Activated CD4-positive, alpha-beta T cell treated with anti-CD3 and anti-CD28 coated beads, Interleukin-10, Interleukin-2, amounts not matched to agents 100 ng/mL and 50 ng/mL, durations not matched to agents 16 hours and 8 hours (primary cell): ENCODE measurements around the gene MAST4.
"Not testable (repeated sequence)": the region's sequence is repeated elsewhere in the genome, so short reads cannot be mapped to it uniquely, and the experiment has no call there.

Experiments used
- DNase-seq: peaks from one replicate; pipeline ENCODE4 v3.0.0-alpha.2; 2020

MAST4 gene

DNA sequence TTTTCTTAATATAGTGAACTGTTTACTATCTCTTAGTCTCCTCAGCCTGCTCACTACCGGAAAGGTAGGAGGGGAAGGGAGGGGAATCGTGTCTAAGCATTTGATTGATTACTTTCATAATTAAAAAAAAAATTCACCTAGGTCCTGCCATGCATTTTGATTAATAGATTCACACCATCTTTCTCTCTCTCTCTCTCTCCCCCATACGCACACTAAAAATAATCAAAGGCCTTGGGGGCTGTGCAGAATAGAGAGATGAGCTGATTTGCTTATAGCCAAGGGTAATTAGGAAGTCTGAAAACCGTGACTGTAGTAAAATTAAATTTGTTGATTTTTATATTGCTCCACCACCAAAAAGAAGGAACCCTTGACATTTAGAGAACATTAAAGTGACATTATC lies 550.8 kb downstream of the MAST4 start:
- DNase-seq = no peak

GRCh38 chr5:67147760-67148159 lies 551.6 kb downstream of the MAST4 start:
- no peak for DNase-seq

DNA sequence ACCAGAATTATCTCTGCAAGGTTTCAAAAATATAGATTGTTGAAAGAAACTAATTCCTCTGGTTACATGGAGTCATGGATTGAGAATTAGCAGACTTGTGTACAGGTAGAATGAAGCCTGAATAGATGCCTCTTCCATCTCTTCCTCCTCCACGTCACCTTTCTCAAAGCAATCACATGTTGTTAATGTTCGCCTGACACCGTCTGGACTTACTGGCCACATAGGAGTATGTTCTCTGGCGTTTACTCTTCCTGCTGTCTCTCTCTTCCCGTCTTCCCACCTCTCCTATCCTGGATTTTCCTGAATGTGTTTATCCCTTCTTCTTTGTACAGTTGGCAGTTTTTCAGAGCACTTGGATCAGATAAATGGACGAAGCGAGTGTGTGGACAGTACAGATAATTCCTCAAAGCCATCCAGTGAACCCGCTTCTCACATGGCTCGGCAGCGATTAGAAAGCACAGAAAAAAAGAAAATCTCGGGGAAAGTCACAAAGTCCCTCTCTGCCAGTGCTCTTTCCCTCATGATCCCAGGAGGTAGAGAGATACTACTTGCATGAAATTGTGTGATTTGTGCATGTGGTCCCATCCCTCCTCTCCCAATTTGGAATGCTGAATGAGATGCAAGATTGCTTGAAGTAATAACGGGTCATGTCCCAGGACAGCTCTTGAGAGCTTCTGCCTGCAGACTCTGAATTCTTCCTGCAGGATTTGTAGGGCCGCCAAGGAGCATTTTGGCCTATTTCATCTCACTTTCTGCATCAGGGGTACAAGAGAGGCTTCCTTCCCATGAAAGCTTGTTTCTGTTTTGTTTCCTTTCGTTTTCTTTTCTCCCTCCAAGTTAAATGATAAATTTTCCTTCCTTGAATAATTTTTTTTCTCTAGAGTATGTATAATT lies 553.1 kb downstream of the MAST4 start:
- no peak for DNase-seq

DNA sequence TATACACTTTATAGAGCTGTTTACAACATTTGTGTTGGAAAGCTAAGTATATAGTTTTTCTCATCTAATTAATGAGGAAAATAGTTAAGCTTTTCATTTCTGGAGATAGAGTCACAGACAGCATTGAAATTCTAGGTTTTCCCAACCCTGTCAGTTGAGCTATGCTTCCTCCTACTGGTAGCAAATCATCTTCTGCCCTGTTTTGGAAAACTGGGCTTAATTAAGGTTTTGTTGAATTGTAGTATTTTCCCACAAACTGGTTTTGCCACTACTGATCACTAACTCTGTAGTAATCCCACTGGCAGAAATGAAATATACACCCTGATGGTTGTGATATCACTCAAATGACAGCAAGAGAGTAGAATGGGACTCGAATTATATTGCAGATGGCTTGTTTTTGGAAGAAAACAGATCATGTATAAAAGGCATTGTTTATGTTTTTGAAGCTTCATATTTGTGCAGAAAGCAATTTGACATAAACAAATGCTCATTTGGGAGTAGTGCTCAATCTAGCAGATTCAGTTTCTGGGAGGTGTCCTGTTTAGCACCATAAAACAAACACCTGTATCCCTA lies 553.8 kb downstream of the MAST4 start:
- no peak for DNase-seq

DNA sequence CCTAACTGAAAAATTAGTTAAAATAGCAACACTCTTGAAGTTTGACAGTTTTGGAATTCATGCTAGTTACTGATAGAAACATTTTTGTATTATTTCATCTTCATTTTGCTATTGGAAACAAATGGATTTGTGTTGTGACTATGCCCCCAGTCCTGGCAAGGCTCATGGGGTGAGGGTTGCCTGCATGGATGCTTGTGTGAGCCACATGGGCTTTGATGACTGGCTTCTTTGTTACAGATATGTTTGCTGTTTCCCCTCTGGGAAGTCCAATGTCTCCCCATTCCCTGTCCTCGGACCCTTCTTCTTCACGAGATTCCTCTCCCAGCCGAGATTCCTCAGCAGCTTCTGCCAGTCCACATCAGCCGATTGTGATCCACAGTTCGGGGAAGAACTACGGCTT lies 556.2 kb downstream of the MAST4 start:
- DNase-seq = no peak

DNA sequence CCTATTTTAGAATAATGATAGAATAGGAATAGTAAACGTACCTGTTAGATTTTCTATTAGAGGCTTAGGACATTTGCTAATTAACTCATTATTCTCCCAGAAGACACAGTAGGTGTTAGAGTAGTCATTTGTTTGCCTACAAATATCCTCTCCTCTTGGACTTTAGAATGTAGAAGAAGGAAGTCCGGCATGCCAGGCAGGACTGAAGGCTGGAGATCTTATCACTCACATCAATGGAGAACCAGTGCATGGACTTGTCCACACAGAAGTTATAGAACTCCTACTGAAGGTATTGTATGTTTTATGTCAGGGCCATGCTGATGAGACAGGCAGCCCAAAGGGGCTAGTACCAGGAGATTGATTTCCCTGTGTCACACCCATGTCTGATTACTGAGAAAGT lies 557.1 kb downstream of the MAST4 start:
- no peak for DNase-seq

DNA sequence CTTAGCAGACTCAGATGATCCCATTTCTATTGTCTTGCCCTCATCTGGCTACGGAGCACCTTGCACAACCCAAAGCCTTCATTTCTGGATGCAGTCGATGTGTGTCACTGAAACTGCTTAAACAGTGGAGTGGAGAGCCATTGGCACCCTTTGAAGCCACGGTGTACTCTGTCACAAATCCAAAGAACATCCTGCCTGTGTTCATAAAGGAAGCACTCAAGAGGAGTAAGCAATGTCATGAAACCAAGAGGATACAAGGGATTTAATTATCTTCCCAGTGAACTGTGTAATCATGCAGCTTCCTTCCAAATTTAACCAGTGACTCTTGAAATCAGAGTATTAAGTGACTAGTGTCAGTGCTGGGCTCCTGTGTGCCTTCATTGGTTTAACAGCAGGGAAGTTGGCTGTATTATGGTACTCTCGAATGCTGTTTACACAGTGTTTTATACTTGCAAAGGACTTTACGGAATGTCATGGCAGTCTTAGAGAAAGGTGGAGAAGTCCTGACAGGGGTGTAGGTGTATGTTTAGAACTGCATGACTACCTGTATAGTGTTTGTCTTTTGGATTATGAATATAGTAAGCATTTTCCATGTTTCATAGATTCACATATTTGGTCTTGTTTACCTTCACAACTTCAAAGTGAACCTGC lies 558.5 kb downstream of the MAST4 start:
- no peak for DNase-seq

- peak; percentile 57 for DNase-seq
Measured at GRCh38 chr5:67156976-67157583, 560.9 kb downstream of the MAST4 start.

DNA sequence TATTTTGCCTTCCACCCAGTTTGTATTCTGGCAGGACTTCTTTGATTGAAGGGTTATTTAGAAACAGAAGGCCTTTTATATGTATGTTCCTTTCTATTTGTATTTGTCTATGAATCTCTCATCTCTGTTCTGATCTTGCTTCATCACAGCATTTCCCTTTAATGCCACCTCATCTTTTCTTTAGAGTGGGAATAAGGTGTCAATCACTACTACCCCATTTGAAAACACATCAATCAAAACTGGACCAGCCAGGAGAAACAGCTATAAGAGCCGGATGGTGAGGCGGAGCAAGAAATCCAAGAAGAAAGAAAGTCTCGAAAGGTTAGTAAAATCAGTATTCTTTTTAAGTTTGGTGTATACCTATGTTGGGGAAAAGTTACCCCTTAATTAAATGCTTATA lies 564.1 kb downstream of the MAST4 start:
- no peak for DNase-seq

GRCh38 chr5:67160985-67161384 lies 564.8 kb downstream of the MAST4 start:
- peak; percentile 59 for DNase-seq

GRCh38 chr5:67161767-67162166 lies 565.6 kb downstream of the MAST4 start:
- no peak for DNase-seq

DNA sequence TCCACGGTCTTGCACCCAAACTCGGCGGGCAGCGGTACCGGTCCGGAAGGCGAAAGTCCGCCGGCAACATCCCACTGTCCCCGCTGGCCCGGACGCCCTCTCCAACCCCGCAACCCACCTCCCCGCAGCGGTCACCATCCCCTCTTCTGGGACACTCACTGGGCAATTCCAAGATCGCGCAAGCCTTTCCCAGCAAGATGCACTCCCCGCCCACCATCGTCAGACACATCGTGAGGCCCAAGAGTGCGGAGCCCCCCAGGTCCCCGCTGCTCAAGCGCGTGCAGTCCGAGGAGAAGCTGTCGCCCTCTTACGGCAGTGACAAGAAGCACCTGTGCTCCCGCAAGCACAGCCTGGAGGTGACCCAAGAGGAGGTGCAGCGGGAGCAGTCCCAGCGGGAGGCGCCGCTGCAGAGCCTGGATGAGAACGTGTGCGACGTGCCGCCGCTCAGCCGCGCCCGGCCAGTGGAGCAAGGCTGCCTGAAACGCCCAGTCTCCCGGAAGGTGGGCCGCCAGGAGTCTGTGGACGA lies 567.1 kb downstream of the MAST4 start:
- no peak for DNase-seq

GRCh38 chr5:67163863-67164595 lies 567.8 kb downstream of the MAST4 start:
- no peak for DNase-seq

DNA sequence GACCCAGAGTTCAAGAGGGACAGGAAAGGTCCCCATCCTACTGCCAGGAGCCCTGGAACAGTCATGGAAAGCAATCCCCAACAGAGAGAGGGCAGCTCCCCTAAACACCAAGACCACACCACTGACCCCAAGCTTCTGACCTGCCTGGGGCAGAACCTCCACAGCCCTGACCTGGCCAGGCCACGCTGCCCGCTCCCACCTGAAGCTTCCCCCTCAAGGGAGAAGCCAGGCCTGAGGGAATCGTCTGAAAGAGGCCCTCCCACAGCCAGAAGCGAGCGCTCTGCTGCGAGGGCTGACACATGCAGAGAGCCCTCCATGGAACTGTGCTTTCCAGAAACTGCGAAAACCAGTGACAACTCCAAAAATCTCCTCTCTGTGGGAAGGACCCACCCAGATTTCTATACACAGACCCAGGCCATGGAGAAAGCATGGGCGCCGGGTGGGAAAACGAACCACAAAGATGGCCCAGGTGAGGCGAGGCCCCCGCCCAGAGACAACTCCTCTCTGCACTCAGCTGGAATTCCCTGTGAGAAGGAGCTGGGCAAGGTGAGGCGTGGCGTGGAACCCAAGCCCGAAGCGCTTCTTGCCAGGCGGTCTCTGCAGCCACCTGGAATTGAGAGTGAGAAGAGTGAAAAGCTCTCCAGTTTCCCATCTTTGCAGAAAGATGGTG lies 568.8 kb downstream of the MAST4 start:
- no peak for DNase-seq

DNA sequence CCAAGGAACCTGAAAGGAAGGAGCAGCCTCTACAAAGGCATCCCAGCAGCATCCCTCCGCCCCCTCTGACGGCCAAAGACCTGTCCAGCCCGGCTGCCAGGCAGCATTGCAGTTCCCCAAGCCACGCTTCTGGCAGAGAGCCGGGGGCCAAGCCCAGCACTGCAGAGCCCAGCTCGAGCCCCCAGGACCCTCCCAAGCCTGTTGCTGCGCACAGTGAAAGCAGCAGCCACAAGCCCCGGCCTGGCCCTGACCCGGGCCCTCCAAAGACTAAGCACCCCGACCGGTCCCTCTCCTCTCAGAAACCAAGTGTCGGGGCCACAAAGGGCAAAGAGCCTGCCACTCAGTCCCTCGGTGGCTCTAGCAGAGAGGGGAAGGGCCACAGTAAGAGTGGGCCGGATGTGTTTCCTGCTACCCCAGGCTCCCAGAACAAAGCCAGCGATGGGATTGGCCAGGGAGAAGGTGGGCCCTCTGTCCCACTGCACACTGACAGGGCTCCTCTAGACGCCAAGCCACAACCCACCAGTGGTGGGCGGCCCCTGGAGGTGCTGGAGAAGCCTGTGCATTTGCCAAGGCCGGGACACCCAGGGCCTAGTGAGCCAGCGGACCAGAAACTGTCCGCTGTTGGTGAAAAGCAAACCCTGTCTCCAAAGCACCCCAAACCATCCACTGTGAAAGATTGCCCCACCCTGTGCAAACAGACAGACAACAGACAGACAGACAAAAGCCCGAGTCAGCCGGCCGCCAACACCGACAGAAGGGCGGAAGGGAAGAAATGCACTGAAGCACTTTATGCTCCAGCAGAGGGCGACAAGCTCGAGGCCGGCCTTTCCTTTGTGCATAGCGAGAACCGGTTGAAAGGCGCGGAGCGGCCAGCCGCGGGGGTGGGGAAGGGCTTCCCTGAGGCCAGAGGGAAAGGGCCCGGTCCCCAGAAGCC lies 569.6 kb downstream of the MAST4 start:
- peak; percentile 87 for DNase-seq

DNA sequence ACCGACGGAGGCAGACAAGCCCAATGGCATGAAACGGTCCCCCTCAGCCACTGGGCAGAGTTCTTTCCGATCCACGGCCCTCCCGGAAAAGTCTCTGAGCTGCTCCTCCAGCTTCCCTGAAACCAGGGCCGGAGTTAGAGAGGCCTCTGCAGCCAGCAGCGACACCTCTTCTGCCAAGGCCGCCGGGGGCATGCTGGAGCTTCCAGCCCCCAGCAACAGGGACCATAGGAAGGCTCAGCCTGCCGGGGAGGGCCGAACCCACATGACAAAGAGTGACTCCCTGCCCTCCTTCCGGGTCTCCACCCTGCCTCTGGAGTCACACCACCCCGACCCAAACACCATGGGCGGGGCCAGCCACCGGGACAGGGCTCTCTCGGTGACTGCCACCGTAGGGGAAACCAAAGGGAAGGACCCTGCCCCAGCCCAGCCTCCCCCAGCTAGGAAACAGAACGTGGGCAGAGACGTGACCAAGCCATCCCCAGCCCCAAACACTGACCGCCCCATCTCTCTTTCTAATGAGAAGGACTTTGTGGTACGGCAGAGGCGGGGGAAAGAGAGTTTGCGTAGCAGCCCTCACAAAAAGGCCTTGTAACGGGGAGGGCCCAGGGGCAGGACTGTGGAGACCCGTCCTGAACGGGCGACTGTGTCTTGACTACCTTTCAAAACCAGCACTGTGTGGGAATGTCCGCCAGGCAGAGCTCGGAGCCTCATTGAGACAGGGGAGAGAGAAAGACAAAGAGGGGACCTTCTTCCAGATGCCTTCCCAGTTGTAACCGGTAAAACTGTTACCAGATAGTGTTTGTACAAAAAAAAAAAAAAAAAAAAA lies 570.5 kb downstream of the MAST4 start:
- peak; percentile 87 for DNase-seq

GRCh38 chr5:67168069-67168468 lies 571.9 kb downstream of the MAST4 start:
- no peak for DNase-seq

- no peak for DNase-seq
Measured at GRCh38 chr5:67170767-67171166, 574.6 kb downstream of the MAST4 start.

GRCh38 chr5:67173351-67173750 lies 577.2 kb downstream of the MAST4 start:
- DNase-seq = not testable (repeated sequence)

- peak; percentile 18 for DNase-seq
Measured at GRCh38 chr5:67173959-67174358, 577.8 kb downstream of the MAST4 start.
